Peyer's patch (tissue), 4 donors: ENCODE measurements around the gene UGT1A10.

Experiments
- POLR2A ChIP-seq, 2 donors: fragments of 450-650 bp; IDR thresholded peaks; one replicate each; pipeline ENCODE4 v1.5.1; 2017; ENCODE audit warnings: antibody characterized with exemption in 2 of 2, mild to moderate bottlenecking in 2 of 2, moderate library complexity in 2 of 2
- TF ChIP-seq, protein P1 (sequence below), 6 experiments: fragments of 450-650 bp in 4 of 6; fragments of 200-600 bp in 2 of 6; sonication (generic) in 1 of 6; IDR thresholded peaks; one replicate each; pipeline ENCODE4 v1.5.1; 2017 to 2019; ENCODE audit warnings: antibody characterized with exemption in 6 of 6, mild to moderate bottlenecking in 3 of 6, moderate library complexity in 1 of 6

GRCh38 chr2:233671290-233672161, 35.3 kb downstream of the UGT1A10 start, which contains the start of gene UGT1A9:
- TF ChIP-seq, protein P1, sequence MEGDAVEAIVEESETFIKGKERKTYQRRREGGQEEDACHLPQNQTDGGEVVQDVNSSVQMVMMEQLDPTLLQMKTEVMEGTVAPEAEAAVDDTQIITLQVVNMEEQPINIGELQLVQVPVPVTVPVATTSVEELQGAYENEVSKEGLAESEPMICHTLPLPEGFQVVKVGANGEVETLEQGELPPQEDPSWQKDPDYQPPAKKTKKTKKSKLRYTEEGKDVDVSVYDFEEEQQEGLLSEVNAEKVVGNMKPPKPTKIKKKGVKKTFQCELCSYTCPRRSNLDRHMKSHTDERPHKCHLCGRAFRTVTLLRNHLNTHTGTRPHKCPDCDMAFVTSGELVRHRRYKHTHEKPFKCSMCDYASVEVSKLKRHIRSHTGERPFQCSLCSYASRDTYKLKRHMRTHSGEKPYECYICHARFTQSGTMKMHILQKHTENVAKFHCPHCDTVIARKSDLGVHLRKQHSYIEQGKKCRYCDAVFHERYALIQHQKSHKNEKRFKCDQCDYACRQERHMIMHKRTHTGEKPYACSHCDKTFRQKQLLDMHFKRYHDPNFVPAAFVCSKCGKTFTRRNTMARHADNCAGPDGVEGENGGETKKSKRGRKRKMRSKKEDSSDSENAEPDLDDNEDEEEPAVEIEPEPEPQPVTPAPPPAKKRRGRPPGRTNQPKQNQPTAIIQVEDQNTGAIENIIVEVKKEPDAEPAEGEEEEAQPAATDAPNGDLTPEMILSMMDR (IDR thresholded peaks at IDR 0.05), result no peak
- no peak for TF ChIP-seq POLR2A (IDR thresholded peaks at IDR 0.05)
